SH-SY5Y (cell line): Measurements from ENCODE around the gene DYNC2H1.
A peak's percentile ranks its signal among the peaks of the same experiment; 100 is the strongest.

Source experiments
- GATA2 ChIP-seq: IDR thresholded peaks from 2 replicates; pipeline ENCODE4 v1.6.1; 2011; ENCODE audit warnings: mild to moderate bottlenecking, low read depth, low read length
- GATA3 ChIP-seq: IDR thresholded peaks from 2 replicates; pipeline ENCODE4 v1.6.1; 2011; ENCODE audit warnings: low read depth, mild to moderate bottlenecking, low read length, moderate library complexity

DNA sequence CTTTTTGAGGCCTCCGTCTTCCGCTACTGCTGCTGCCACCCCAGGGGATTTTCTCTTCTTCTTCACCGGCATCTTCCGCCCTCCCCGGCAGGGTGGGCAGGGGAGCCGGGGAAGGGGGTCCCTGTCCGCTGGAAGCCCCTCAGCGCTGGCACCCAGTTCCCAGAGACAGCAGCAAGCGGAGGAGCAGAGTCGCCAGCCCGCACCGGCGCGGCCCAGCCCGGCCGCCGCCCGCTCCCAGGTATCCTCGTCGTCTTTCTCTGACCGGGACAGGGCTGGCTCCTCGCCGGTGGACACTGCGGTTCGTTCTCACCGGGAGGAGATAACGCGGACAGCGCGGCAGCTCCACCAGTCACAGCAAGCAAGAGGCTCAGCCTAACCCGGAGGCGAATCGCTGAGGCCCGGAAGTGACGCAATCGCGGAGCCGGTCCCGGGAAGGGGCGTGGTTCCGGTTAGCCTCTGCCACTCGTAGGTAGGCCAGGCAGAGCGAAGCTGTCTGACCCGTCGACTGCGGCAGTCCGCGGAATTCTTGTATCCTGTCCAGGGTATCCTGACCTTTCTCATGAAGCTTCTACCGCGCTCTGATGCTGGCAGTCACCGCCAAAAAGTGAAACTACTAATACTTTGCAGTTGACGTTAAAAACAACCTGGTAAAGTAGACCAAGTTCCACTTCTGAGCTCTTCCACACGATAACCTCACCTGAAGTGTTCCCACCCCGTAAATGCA is 17.3 kb upstream of the DYNC2H1 start, which contains the start of gene DCUN1D5:
- TF ChIP-seq GATA2 (peak; percentile 43; the same call in 1 of the 2 replicates), GATA3 (no peak)
